RWPE1 (cell line): ENCODE measurements around the gene HPD.

Experiments
- CTCF ChIA-PET: fragments of 350-600 bp; sonication (Branson Sonifier 250); formaldehyde crosslinking; extraction: SDS; loops from one replicate; lab custom pipeline; 2021; lab: Yijun Ruan, JAX
- POLR2A ChIA-PET: fragments of 400-600 bp; formaldehyde crosslinking; extraction: SDS; loops from one replicate; lab custom pipeline; 2020; ENCODE audit warnings: antibody characterized with exemption; ENCODE audit not compliant: low non-redundant PET; lab: Yijun Ruan, JAX
- DNase-seq: peaks from one replicate; pipeline ENCODE4 v3.0.0; 2012; ENCODE audit warnings: low spot score
- H3K27ac ChIP-seq: fragments of 450-650 bp; 2 replicates; pipeline ENCODE4 v1.5.1; 2017
- CTCF ChIP-seq: fragments of 450-650 bp; conservative IDR thresholded peaks from 2 replicates; pipeline ENCODE4 v1.5.1; 2017; ENCODE audit warnings: low read depth, mild to moderate bottlenecking

Gene HPD

GRCh38 chr12:121817648-121818043, 41.0 kb downstream of the HPD start:
- DNase-seq: no peak
- TF ChIP-seq CTCF: no peak
- POLR2A ChIA-PET: no interaction called here
- CTCF ChIA-PET: no interaction called here
- H3K27ac ChIP-seq: peak overlapping the region; percentile 5; the same call in 1 of the 2 replicates

DNA sequence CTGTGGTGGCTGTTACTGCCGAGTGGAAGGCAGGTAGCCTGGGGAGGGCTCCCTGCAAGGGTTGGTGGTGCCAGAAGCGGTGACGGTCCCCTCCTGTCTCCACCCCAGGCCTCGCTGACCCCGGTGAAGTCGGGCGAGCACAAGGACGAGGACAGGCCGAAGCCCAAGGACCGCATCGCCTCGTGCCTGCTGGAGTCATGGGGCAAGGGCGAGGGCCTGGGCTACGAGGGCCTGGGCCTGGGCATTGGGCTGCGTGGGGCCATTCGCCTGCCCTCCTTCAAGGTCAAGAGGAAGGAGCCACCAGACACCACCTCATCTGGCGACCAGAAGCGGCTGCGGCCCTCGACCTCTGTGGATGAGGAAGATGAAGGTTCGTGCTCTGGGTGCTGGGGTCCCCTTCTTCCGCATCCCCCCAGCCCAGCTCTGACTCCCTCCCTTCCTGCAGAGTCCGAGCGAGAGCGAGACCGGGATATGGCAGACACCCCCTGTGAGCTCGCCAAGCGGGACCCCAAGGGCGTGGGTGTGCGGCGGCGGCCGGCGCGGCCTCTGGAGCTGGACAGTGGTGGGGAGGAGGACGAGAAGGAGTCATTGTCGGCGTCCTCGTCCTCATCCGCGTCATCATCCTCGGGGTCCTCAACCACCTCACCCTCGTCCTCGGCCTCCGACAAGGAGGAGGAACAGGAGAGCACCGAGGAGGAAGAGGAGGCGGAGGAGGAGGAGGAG, 41.6 kb downstream of the HPD start:
- no peak for TF ChIP-seq CTCF
- H3K27ac ChIP-seq: peak overlapping the region; percentile 5; the same call in 1 of the 2 replicates
- no peak for DNase-seq
- ChIA-PET POLR2A (no interaction called here), CTCF (no interaction called here)

DNA sequence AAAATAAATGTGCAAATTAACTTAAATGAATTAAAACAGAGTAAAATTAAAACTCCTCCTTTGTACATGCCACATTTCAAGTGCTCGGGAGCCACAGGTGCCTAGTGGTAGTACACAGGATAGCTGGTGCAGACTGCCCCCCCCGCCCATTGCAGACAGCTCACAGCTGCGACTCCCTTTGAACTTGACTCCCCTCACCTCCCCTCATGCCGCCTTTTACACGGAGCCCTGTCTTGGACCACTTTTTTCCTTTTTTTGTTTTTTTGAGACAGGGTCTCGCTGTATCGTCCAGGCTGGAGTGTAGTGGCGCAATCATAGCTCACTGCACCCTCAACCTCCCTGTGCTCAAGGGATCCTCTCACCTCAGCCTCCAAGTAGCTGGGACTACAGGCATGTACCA, 43.4 kb downstream of the HPD start:
- no peak for TF ChIP-seq CTCF
- POLR2A ChIA-PET: no interaction called here
- CTCF ChIA-PET: interaction anchor here (0.8 to 0.9 kb wide), 2 partner anchors 20 to 65 kb away, joined by 3 to 4 read pairs; no protein-coding TSS in a partner anchor
- peak overlapping the region; percentile 99; the same call in 1 of the 2 replicates for H3K27ac ChIP-seq
- no peak for DNase-seq

GRCh38 chr12:121814429-121815119, 44.1 kb downstream of the HPD start:
- POLR2A ChIA-PET: no interaction called here
- DNase-seq: no peak
- peak overlapping the region; percentile 99; the same call in 1 of the 2 replicates for H3K27ac ChIP-seq
- no peak for TF ChIP-seq CTCF
- CTCF ChIA-PET: interaction anchor here (0.6 to 0.9 kb wide), 3 partner anchors 19 to 65 kb away, joined by 3 to 4 read pairs (median 3); no protein-coding TSS in a partner anchor

DNA sequence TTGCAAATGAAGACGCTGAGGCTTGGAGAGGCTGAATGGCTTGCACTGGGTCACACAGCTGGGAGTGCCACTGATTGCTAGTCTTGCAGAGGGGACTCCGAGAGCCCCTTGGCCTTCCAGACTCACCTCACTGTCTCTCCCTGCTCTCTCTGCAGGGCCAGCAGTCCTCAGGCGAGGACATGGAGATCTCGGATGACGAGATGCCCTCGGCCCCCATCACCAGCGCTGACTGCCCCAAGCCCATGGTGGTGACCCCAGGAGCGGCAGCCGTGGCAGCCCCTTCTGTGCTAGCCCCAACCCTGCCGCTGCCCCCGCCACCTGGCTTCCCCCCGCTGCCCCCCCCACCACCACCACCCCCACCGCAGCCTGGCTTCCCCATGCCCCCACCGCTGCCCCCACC, 44.7 kb downstream of the HPD start:
- ChIA-PET POLR2A (no interaction called here), CTCF (interaction anchor here (0.6 to 9.2 kb wide), 2 partner anchors 18 to 1263 kb away, joined by 4 to 212 read pairs; partner anchors contain the start of gene RHOF)
- H3K27ac ChIP-seq: peak overlapping the region; percentile 99
- DNase-seq: no peak
- no peak for TF ChIP-seq CTCF
